ENCODE measurements around the gene IGFBP5. TPM values are rescaled to one million over a fixed set of nuclear protein-coding genes. Genes with fewer than 3 reads are reported as not detected.

IGFBP5 gene
- total RNA-seq, 2 experiments from 2014 or later = not detected

- Histone ChIP-seq H3K27ac (ENCODE audit: low read depth, low read length, poor library complexity, severe bottlenecking) (no peak overlapping the region), H2AFZ (ENCODE audit: low read length) (no peak overlapping the region), H4K20me1 (ENCODE audit: insufficient read depth, low read length) (no peaks in the 10 kb centered on the region), H3K4me2 (ENCODE audit: low read length) (no peak overlapping the region), H3K36me3 (ENCODE audit: insufficient read depth, low read length) (no peaks in the 10 kb centered on the region), H3K4me3 (ENCODE audit: low read depth, low read length, poor library complexity, severe bottlenecking) (no peak overlapping the region), H3K9me3 (ENCODE audit: low read length) (no peaks in the 10 kb centered on the region), H3K4me1 (ENCODE audit: insufficient read depth, low read length, poor library complexity, severe bottlenecking) (no peaks in the 10 kb centered on the region), H3K79me2 (ENCODE audit: insufficient read depth, low read depth, low read length) (no peaks in the 10 kb centered on the region), H3K9me2 (ENCODE audit: insufficient read depth, low read length) (no peaks in the 10 kb centered on the region)
- BruUV-seq (replicated peaks) = no TSS peak
- intact Hi-C loops (cut with micrococcal nuclease; ENCODE audit: unreplicated experiment) = no loop called here
- TF ChIP-seq CTCF (conservative IDR thresholded peaks at IDR 0.05; ENCODE audit: low read length) (no peak), EZH2phosphoT487 (IDR thresholded peaks at IDR 0.05; ENCODE audit: borderline replicate concordance, low read depth, low read length) (no peak)
- DNase-seq (ENCODE audit: low spot score) = no peak
- ChIA-PET POLR2A (interaction anchor here (0.6 to 1.4 kb wide), 2 partner anchors 8 to 117 kb away, joined by 3 to 4 read pairs; no protein-coding TSS in a partner anchor), CTCF (ENCODE audit: unreplicated experiment) (no interaction called here)
Measured at GRCh38 chr2:216673021-216673420, 22.3 kb downstream of the IGFBP5 start.

GRCh38 chr2:216672466-216672865 is 22.9 kb downstream of the IGFBP5 start:
- Histone ChIP-seq H3K4me2 (ENCODE audit: low read length) (no peak overlapping the region), H3K36me3 (ENCODE audit: insufficient read depth, low read length) (no peaks in the 10 kb centered on the region), H3K79me2 (ENCODE audit: insufficient read depth, low read depth, low read length) (no peaks in the 10 kb centered on the region), H3K9me3 (ENCODE audit: low read length) (no peaks in the 10 kb centered on the region), H3K27ac (ENCODE audit: low read depth, low read length, poor library complexity, severe bottlenecking) (no peak overlapping the region), H2AFZ (ENCODE audit: low read length) (no peak overlapping the region), H3K9me2 (ENCODE audit: insufficient read depth, low read length) (no peaks in the 10 kb centered on the region), H3K4me1 (ENCODE audit: insufficient read depth, low read length, poor library complexity, severe bottlenecking) (no peaks in the 10 kb centered on the region), H4K20me1 (ENCODE audit: insufficient read depth, low read length) (no peaks in the 10 kb centered on the region), H3K4me3 (ENCODE audit: low read depth, low read length, poor library complexity, severe bottlenecking) (no peak overlapping the region)
- TF ChIP-seq EZH2phosphoT487 (IDR thresholded peaks at IDR 0.05; ENCODE audit: borderline replicate concordance, low read depth, low read length) (no peak), CTCF (conservative IDR thresholded peaks at IDR 0.05; ENCODE audit: low read length) (no peak)
- intact Hi-C loops (cut with micrococcal nuclease; ENCODE audit: unreplicated experiment) = no loop called here
- POLR2A ChIA-PET = interaction anchor here (0.6 kb wide), 1 partner anchor 117 kb away, joined by 4 read pairs; no protein-coding TSS in a partner anchor
- no TSS peak for BruUV-seq (replicated peaks)
- no peak for DNase-seq (ENCODE audit: low spot score)
- CTCF ChIA-PET (ENCODE audit: unreplicated experiment) = no interaction called here

GRCh38 chr2:216671791-216672343 is 23.5 kb downstream of the IGFBP5 start:
- intact Hi-C loops (cut with micrococcal nuclease; ENCODE audit: unreplicated experiment) = no loop called here
- CTCF ChIA-PET (ENCODE audit: unreplicated experiment) = no interaction called here
- BruUV-seq (replicated peaks) = no TSS peak
- TF ChIP-seq CTCF (conservative IDR thresholded peaks at IDR 0.05; ENCODE audit: low read length) (no peak), EZH2phosphoT487 (IDR thresholded peaks at IDR 0.05; ENCODE audit: borderline replicate concordance, low read depth, low read length) (no peak)
- no peak for DNase-seq (ENCODE audit: low spot score)
- Histone ChIP-seq H4K20me1 (ENCODE audit: insufficient read depth, low read length) (no peaks in the 10 kb centered on the region), H3K4me2 (ENCODE audit: low read length) (no peak overlapping the region), H3K27ac (ENCODE audit: low read depth, low read length, poor library complexity, severe bottlenecking) (no peak overlapping the region), H3K4me1 (ENCODE audit: insufficient read depth, low read length, poor library complexity, severe bottlenecking) (no peaks in the 10 kb centered on the region), H3K79me2 (ENCODE audit: insufficient read depth, low read depth, low read length) (no peaks in the 10 kb centered on the region), H3K36me3 (ENCODE audit: insufficient read depth, low read length) (no peaks in the 10 kb centered on the region), H3K9me3 (ENCODE audit: low read length) (no peaks in the 10 kb centered on the region), H3K4me3 (ENCODE audit: low read depth, low read length, poor library complexity, severe bottlenecking) (no peak overlapping the region), H2AFZ (ENCODE audit: low read length) (no peak overlapping the region), H3K9me2 (ENCODE audit: insufficient read depth, low read length) (no peaks in the 10 kb centered on the region)
- POLR2A ChIA-PET = no interaction called here
